Glutamatergic neuron (in vitro differentiated cells): ENCODE data around the gene NHERF2. TPM values are rescaled to one million over a fixed set of nuclear protein-coding genes. Genes with fewer than 3 reads are reported as not detected.

ENCODE experiments used
- DNase-seq: peaks from one replicate; pipeline ENCODE4 v3.0.0; 2022
- H3K27ac Mint-ChIP-seq: one replicate; pipeline ENCODE4 v1.8.0; 2020; ENCODE audit warnings: mild to moderate bottlenecking, mixed read lengths, inconsistent platforms; ENCODE audit not compliant: unreplicated experiment
- H3K27me3 Mint-ChIP-seq: one replicate; pipeline ENCODE4 v1.8.0; 2020; ENCODE audit warnings: mild to moderate bottlenecking, moderate library complexity, mixed read lengths, inconsistent platforms; ENCODE audit not compliant: unreplicated experiment
- H3K36me3 Mint-ChIP-seq: one replicate; pipeline ENCODE4 v1.8.0; 2020; ENCODE audit warnings: mild to moderate bottlenecking, mixed read lengths, inconsistent platforms; ENCODE audit not compliant: unreplicated experiment
- H3K4me1 Mint-ChIP-seq: one replicate; pipeline ENCODE4 v1.8.0; 2020; ENCODE audit warnings: mild to moderate bottlenecking, low read depth, mixed read lengths, inconsistent platforms; ENCODE audit not compliant: unreplicated experiment
- H3K4me3 Mint-ChIP-seq: one replicate; pipeline ENCODE4 v1.8.0; 2020; ENCODE audit warnings: mild to moderate bottlenecking, mixed read lengths, inconsistent platforms; ENCODE audit not compliant: unreplicated experiment
- H3K9me3 Mint-ChIP-seq: one replicate; pipeline ENCODE4 v1.8.0; 2020; ENCODE audit warnings: mild to moderate bottlenecking, moderate library complexity, mixed read lengths, inconsistent platforms; ENCODE audit not compliant: unreplicated experiment
- long read RNA-seq: library from polyadenylated mRNA; unstranded; transcript quantifications from one replicate; pipeline ENCODE4 v2.0.0, GENCODE V29; 2020; ENCODE audit not compliant: unreplicated experiment
- total RNA-seq: library from RNA; stranded (reverse); fragmentation: NEBNext Ultra II Directional; extraction: Animal tissue kit (Norgen Biotek cat#: 25700); gene quantifications from one replicate; pipeline ENCODE4 v1.2.1, GENCODE V29; 2021; ENCODE audit not compliant: unreplicated experiment
- TF ChIP-seq, protein P1 (sequence below): fragments of 200-600 bp; sonication (generic); IDR thresholded peaks from one replicate; pipeline ENCODE4 v1.5.0; 2021; ENCODE audit not compliant: partially characterized antibody, unreplicated experiment

NHERF2 gene
- 22.3 TPM for total RNA-seq
- long read RNA-seq, transcript SLC9A3R2-202 (7 exons, 1,564 nt): major isoform, 5 of 10 reads
- long read RNA-seq, partial matches to known transcripts: 0 of 10 reads
- long read RNA-seq, other reads (novel, unspliced or antisense): 1 of 10 reads

DNA sequence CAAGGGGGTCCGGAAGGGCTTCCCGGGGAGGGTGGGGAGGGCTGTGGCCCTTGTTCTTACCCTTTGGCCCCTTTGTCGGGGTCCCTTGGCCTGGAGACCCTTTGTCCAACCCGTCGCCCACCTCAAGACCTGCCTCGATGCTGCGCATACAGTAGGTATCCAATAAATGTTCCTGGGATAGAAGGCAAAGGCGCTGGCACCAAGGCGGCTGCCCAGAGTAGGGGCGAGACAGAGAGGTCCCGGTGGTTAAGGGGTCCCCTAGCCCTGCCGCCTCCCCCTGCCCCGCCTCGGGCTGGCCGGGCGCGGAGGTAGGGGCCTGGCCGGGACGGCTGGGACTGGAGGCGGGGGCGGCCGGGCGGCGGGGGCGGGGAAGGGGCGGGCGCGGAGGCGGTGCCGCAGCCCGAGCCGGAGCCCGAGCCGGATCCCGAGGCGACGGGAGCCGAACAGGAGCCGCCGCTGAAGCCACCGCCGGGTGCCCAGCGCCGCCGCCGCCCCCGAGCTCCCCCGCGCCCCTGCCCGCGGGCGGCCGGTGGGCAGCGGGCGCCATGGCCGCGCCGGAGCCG, at the start of gene NHERF2:
Gene NHERF2, plus strand, starts transcription at position 442 of the 563 bp plus-strand sequence. Its CDS starts 104 bp downstream, at position 546.
- Mint-ChIP-seq H3K9me3 (peaks cover 10% of the 10 kb centered on the region), H3K4me3 (peak within 1 kb of the TSS; percentile 86), H3K27ac (peak within 1 kb of the TSS; percentile 52), H3K36me3 (no peaks in the 10 kb centered on the region), H3K4me1 (peaks cover 6% of the 10 kb centered on the region), H3K27me3 (peaks cover 12% of the 10 kb centered on the region)
- DNase-seq: no peak
- TF ChIP-seq, protein P1, sequence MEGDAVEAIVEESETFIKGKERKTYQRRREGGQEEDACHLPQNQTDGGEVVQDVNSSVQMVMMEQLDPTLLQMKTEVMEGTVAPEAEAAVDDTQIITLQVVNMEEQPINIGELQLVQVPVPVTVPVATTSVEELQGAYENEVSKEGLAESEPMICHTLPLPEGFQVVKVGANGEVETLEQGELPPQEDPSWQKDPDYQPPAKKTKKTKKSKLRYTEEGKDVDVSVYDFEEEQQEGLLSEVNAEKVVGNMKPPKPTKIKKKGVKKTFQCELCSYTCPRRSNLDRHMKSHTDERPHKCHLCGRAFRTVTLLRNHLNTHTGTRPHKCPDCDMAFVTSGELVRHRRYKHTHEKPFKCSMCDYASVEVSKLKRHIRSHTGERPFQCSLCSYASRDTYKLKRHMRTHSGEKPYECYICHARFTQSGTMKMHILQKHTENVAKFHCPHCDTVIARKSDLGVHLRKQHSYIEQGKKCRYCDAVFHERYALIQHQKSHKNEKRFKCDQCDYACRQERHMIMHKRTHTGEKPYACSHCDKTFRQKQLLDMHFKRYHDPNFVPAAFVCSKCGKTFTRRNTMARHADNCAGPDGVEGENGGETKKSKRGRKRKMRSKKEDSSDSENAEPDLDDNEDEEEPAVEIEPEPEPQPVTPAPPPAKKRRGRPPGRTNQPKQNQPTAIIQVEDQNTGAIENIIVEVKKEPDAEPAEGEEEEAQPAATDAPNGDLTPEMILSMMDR: no peak

DNA sequence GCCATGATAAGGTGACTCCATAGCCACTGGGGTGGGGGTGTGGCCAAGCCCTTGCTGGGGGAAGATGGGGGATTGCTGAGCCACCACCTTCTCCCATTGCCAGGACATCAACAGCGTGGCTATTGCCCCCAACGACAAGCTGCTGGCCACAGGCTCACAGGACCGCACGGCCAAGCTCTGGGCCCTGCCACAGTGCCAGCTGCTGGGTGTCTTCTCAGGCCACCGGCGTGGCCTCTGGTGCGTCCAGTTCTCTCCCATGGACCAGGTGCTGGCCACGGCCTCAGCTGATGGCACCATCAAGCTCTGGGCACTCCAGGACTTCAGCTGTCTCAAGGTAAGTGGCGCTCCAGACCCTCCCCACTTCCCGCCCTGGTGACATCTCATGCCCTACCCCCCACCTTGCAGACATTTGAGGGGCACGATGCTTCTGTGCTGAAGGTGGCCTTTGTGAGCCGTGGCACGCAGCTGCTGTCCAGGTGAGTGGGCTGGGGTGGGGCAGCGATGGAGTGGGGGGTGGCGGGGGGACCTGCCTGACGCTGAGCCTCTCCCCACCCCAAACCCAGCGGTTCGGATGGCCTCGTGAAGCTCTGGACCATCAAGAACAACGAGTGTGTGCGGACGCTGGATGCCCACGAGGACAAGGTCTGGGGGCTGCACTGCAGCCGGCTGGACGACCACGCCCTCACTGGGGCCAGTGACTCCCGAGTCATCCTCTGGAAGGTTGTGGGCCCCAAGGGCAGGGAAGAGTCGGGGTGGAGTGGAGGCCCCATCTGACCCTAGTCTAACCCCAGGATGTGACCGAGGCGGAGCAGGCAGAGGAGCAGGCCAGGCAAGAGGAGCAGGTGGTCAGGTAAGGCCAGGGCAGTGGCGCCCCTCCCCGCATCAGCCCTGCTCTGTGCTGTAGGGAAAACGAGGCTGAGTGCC, 49.5 kb upstream of the NHERF2 start:
- H3K9me3 Mint-ChIP-seq: peaks cover 2% of the 10 kb centered on the region
- H3K27ac Mint-ChIP-seq: no peak overlapping the region
- DNase-seq: no peak
- H3K4me1 Mint-ChIP-seq: peaks cover 6% of the 10 kb centered on the region
- no peaks in the 10 kb centered on the region for H3K36me3 Mint-ChIP-seq
- TF ChIP-seq, protein P1: no peak
- H3K4me3 Mint-ChIP-seq: no peak overlapping the region
- peaks cover 4% of the 10 kb centered on the region for H3K27me3 Mint-ChIP-seq

DNA sequence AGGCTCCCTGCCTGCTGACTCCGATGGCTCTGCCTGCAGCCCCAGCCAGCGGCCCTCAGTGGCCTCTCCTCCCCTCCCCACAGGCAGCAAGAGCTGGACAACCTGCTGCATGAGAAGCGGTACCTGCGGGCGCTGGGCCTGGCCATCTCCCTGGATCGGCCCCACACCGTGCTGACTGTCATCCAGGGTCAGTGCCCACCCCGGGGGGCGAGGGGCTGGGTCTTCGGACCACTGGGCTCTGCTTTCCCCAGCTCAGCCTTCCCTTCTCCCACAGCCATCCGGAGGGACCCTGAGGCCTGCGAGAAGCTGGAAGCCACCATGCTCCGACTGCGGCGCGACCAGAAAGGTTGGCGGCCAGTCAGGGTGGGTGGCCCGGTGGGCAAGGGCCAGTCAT, 48.8 kb upstream of the NHERF2 start:
- H3K36me3 Mint-ChIP-seq: no peaks in the 10 kb centered on the region
- no peak overlapping the region for H3K4me3 Mint-ChIP-seq
- no peak overlapping the region for H3K27ac Mint-ChIP-seq
- peaks cover 12% of the 10 kb centered on the region for H3K4me1 Mint-ChIP-seq
- H3K27me3 Mint-ChIP-seq: peaks cover 6% of the 10 kb centered on the region
- DNase-seq: no peak
- peaks cover 2% of the 10 kb centered on the region for H3K9me3 Mint-ChIP-seq
- TF ChIP-seq, protein P1: no peak

DNA sequence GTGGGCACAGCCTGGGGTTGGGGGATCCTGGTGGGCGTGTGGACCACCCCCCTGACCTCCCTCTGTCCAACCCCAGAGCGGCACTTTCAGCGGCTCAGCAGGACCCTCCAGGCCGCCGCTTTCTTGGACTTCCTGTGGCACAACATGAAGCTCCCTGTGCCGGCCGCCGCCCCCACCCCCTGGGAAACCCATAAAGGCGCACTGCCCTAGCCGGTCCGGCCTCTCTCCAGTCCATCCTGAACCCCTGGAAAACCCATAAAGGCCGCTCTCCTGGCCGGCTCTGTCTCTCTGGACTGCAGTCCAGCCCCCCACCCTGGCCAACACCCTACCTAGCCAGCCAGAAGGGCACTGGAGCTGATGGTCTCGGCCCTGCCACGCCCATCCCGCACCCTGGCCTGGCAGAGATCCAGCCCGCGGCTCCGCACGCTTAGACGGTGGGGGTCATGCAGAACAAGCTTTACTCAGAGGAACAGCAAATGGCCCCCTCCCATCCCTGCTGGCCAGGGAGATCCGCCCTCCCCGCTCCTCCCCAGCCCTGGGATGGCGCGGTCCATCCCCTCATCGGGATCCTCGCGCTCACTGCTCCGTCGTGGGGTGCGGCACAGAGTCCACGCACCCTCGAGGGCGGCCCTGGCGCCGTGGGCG, 48.1 kb upstream of the NHERF2 start:
- Mint-ChIP-seq H3K4me1 (peaks cover 16% of the 10 kb centered on the region), H3K9me3 (peaks cover 2% of the 10 kb centered on the region), H3K27me3 (peaks cover 8% of the 10 kb centered on the region), H3K36me3 (no peaks in the 10 kb centered on the region), H3K27ac (no peak overlapping the region), H3K4me3 (no peak overlapping the region)
- TF ChIP-seq, protein P1: no peak
- DNase-seq: no peak
